Measurements from ENCODE around the gene PCLAF.
"Not testable (repeated sequence)": the region's sequence is repeated elsewhere in the genome, so short reads cannot be mapped to it uniquely, and the experiment has no call there.

Gene PCLAF

GRCh38 chr15:64387562-64388168 is 6.4 kb upstream of the PCLAF start, which contains the start of gene TRIP4:
TSS of gene TRIP4 (plus strand) at chr15:64387836. CDS start at chr15:64387864, 28 bp downstream.
- no peaks in the 10 kb centered on the region for H3K27me3 ChIP-seq (ENCODE audit: insufficient read depth, low read length, poor library complexity, severe bottlenecking)
- H3K4me1 ChIP-seq (ENCODE audit: insufficient read depth, low read length, poor library complexity, severe bottlenecking): peaks cover 17% of the 10 kb centered on the region
- peak within 1 kb of the TSS; percentile 70 for H3K4me2 ChIP-seq (ENCODE audit: low read depth, low read length, poor library complexity, severe bottlenecking)
- TF ChIP-seq, protein P1, sequence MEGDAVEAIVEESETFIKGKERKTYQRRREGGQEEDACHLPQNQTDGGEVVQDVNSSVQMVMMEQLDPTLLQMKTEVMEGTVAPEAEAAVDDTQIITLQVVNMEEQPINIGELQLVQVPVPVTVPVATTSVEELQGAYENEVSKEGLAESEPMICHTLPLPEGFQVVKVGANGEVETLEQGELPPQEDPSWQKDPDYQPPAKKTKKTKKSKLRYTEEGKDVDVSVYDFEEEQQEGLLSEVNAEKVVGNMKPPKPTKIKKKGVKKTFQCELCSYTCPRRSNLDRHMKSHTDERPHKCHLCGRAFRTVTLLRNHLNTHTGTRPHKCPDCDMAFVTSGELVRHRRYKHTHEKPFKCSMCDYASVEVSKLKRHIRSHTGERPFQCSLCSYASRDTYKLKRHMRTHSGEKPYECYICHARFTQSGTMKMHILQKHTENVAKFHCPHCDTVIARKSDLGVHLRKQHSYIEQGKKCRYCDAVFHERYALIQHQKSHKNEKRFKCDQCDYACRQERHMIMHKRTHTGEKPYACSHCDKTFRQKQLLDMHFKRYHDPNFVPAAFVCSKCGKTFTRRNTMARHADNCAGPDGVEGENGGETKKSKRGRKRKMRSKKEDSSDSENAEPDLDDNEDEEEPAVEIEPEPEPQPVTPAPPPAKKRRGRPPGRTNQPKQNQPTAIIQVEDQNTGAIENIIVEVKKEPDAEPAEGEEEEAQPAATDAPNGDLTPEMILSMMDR (conservative IDR thresholded peaks at IDR 0.05; ENCODE audit: low read length): no peak
- no peak for TF ChIP-seq EZH2phosphoT487 (IDR thresholded peaks at IDR 0.05; ENCODE audit: borderline replicate concordance)
- H3K36me3 ChIP-seq (ENCODE audit: insufficient read depth, low read length): no peaks in the 10 kb centered on the region
- no peaks in the 10 kb centered on the region for H3F3A ChIP-seq (ENCODE audit: low read depth)
- no peaks in the 10 kb centered on the region for H3K9me3 ChIP-seq (ENCODE audit: insufficient read depth, low read depth, low read length)
- peak within 1 kb of the TSS; percentile 79 for H3K9ac ChIP-seq (ENCODE audit: low read depth, low read length, poor library complexity, severe bottlenecking)
- peaks cover 30% of the 10 kb centered on the region for H3K79me2 ChIP-seq (ENCODE audit: insufficient read depth, low read length)
- no peaks in the 10 kb centered on the region for H4K20me1 ChIP-seq (ENCODE audit: insufficient read depth, low read length, poor library complexity, severe bottlenecking)
- H2AFZ ChIP-seq (ENCODE audit: low read length): peak within 1 kb of the TSS; percentile 91
- H3K9me2 ChIP-seq (replicated peaks; ENCODE audit: low read depth, low read length): no peaks in the 10 kb centered on the region
- peak within 1 kb of the TSS; percentile 94 for H3K4me3 ChIP-seq (ENCODE audit: low read length, poor library complexity, severe bottlenecking)

DNA sequence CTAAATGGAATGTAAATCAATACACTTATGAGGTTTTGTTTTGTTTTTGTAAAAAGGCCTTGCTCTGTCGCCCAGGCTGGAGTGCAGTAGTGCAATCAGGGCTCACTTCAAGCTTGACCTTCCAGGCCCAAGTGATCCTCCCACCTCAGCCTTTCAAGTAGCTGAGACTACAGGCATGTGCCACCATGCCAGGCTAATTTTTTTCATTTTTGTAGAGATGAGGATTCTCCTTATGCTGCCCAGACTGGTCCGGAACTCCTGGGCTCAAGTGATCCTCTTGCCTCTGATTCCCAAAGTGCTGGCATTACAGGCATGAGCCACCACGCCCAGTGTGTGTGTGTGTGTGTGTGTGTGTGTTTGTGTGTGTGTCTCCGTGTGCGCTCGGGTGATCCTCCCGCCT is 5.0 kb upstream of the PCLAF start:
- H3K36me3 ChIP-seq (ENCODE audit: insufficient read depth, low read length): no peaks in the 10 kb centered on the region
- H2AFZ ChIP-seq (ENCODE audit: low read length): no peak overlapping the region
- no peaks in the 10 kb centered on the region for H3K27me3 ChIP-seq (ENCODE audit: insufficient read depth, low read length, poor library complexity, severe bottlenecking)
- H3K9ac ChIP-seq (ENCODE audit: low read depth, low read length, poor library complexity, severe bottlenecking): no peak overlapping the region
- peaks cover 18% of the 10 kb centered on the region for H3K4me1 ChIP-seq (ENCODE audit: insufficient read depth, low read length, poor library complexity, severe bottlenecking)
- H3K9me3 ChIP-seq (ENCODE audit: insufficient read depth, low read depth, low read length): no peaks in the 10 kb centered on the region
- H4K20me1 ChIP-seq (ENCODE audit: insufficient read depth, low read length, poor library complexity, severe bottlenecking): no peaks in the 10 kb centered on the region
- no peak overlapping the region for H3K4me3 ChIP-seq (ENCODE audit: low read length, poor library complexity, severe bottlenecking)
- no peaks in the 10 kb centered on the region for H3K9me2 ChIP-seq (replicated peaks; ENCODE audit: low read depth, low read length)
- no peak for TF ChIP-seq EZH2phosphoT487 (IDR thresholded peaks at IDR 0.05; ENCODE audit: borderline replicate concordance)
- TF ChIP-seq, protein P1 (conservative IDR thresholded peaks at IDR 0.05; ENCODE audit: low read length): no peak
- peaks cover 26% of the 10 kb centered on the region for H3K79me2 ChIP-seq (ENCODE audit: insufficient read depth, low read length)
- no peak overlapping the region for H3K4me2 ChIP-seq (ENCODE audit: low read depth, low read length, poor library complexity, severe bottlenecking)
- H3F3A ChIP-seq (ENCODE audit: low read depth): no peaks in the 10 kb centered on the region

DNA sequence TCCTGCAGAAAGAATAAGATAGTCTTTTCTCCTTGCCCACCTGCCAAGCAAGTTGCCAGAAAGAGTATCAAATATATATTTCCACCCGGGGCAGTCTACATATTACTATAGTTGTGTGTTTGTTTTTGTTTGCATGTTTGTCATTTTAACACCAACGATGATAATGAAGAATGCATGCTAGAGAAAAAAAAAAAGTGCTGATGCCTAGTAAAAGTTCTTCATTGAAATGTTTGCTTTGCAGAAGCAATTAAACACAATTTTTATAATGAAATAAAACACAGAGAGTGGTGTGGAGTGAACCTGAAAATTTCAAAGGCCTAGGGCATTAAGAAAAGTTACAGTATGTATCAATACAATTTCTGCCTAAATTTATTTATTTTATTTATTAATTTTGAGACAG is 2.5 kb upstream of the PCLAF start:
- no peaks in the 10 kb centered on the region for H3F3A ChIP-seq (ENCODE audit: low read depth)
- H4K20me1 ChIP-seq (ENCODE audit: insufficient read depth, low read length, poor library complexity, severe bottlenecking): peaks cover 12% of the 10 kb centered on the region
- H3K9me2 ChIP-seq (replicated peaks; ENCODE audit: low read depth, low read length): no peaks in the 10 kb centered on the region
- H3K9me3 ChIP-seq (ENCODE audit: insufficient read depth, low read depth, low read length): no peaks in the 10 kb centered on the region
- H3K27me3 ChIP-seq (ENCODE audit: insufficient read depth, low read length, poor library complexity, severe bottlenecking): no peaks in the 10 kb centered on the region
- H3K9ac ChIP-seq (ENCODE audit: low read depth, low read length, poor library complexity, severe bottlenecking): no peak overlapping the region
- H3K4me2 ChIP-seq (ENCODE audit: low read depth, low read length, poor library complexity, severe bottlenecking): no peak overlapping the region
- H3K4me1 ChIP-seq (ENCODE audit: insufficient read depth, low read length, poor library complexity, severe bottlenecking): peaks cover 25% of the 10 kb centered on the region
- TF ChIP-seq, protein P1 (conservative IDR thresholded peaks at IDR 0.05; ENCODE audit: low read length): no peak
- no peak for TF ChIP-seq EZH2phosphoT487 (IDR thresholded peaks at IDR 0.05; ENCODE audit: borderline replicate concordance)
- no peak overlapping the region for H2AFZ ChIP-seq (ENCODE audit: low read length)
- peaks cover 43% of the 10 kb centered on the region for H3K79me2 ChIP-seq (ENCODE audit: insufficient read depth, low read length)
- H3K4me3 ChIP-seq (ENCODE audit: low read length, poor library complexity, severe bottlenecking): no peak overlapping the region
- no peaks in the 10 kb centered on the region for H3K36me3 ChIP-seq (ENCODE audit: insufficient read depth, low read length)

- Histone ChIP-seq H4K20me1 (ENCODE audit: insufficient read depth, low read length, poor library complexity, severe bottlenecking) (peaks cover 18% of the 10 kb centered on the region), H2AFZ (ENCODE audit: low read length) (peak overlapping the region; percentile 71; the same call in 1 of the 2 replicates), H3K4me2 (ENCODE audit: low read depth, low read length, poor library complexity, severe bottlenecking) (peak overlapping the region; percentile 76), H3K9ac (ENCODE audit: low read depth, low read length, poor library complexity, severe bottlenecking) (peak overlapping the region; percentile 92), H3K79me2 (ENCODE audit: insufficient read depth, low read length) (peaks cover 58% of the 10 kb centered on the region), H3K4me3 (ENCODE audit: low read length, poor library complexity, severe bottlenecking) (peak overlapping the region; percentile 82), H3K36me3 (ENCODE audit: insufficient read depth, low read length) (peaks cover 14% of the 10 kb centered on the region; the same call in 1 of the 2 replicates), H3K4me1 (ENCODE audit: insufficient read depth, low read length, poor library complexity, severe bottlenecking) (peaks cover 29% of the 10 kb centered on the region)
- H3K9me3 ChIP-seq (ENCODE audit: insufficient read depth, low read depth, low read length); H3K27me3 ChIP-seq (ENCODE audit: insufficient read depth, low read length, poor library complexity, severe bottlenecking); H3F3A ChIP-seq (ENCODE audit: low read depth); H3K9me2 ChIP-seq (replicated peaks; ENCODE audit: low read depth, low read length): not testable (repeated sequence)
Observed at GRCh38 chr15:64380130-64380870, 941 bp downstream of the PCLAF start.
